Astrocyte (in vitro differentiated cells and primary cell): Measurements from ENCODE around the gene TAOK2.

Experiments used
- CTCF ChIP-seq: IDR thresholded peaks from 2 replicates; pipeline ENCODE4 v1.5.1; 2011; ENCODE audit warnings: low read depth, mild to moderate bottlenecking, inconsistent platforms, low read length, moderate library complexity; ENCODE audit not compliant: insufficient read depth
- EZH2 ChIP-seq: IDR thresholded peaks from 2 replicates; pipeline ENCODE4 v1.6.1; 2012; ENCODE audit warnings: mild to moderate bottlenecking, low read length, inconsistent platforms; ENCODE audit not compliant: insufficient read depth

- TF ChIP-seq CTCF (no peak), EZH2 (no peak)
Measured at GRCh38 chr16:29961127-29961478, 12.6 kb upstream of the TAOK2 start.
